ENCODE results near the gene RAB3C. TPM values are rescaled to one million over a fixed set of nuclear protein-coding genes. Genes with fewer than 3 reads are reported as not detected.

RAB3C gene
- total RNA-seq, 1 experiment from 2014 or later: not detected

DNA sequence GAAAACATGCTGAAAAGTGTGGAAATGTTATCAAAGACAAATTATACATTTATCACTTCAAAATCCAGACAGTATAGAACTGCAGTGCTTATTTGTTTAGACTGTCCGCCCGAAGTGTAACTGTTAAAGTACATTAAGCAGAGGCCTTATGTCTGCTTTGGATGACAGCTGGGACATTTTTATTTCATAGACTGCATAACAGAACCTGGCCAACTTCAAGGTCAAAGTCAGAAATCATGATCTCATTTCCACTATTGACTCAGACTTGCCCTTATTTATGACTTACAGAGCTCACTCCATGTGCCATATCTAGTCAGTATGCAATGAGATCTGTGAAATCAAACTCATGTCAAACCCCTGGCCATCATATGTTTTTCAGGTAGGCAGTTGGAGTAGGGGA lies 87.7 kb downstream of the RAB3C start:
- no peak for ATAC-seq
- in situ Hi-C loops (cut with HindIII; ENCODE audit: low pct_unique_long_range_greater_than_20kb, low sequenced_read_pairs): no loop called here
- CTCF ChIA-PET: no interaction called here
- no peaks in the 10 kb centered on the region for H3K36me3 ChIP-seq (ENCODE audit: control insufficient read depth, insufficient read depth, low read length)
- H3K4me3 ChIP-seq (ENCODE audit: low read depth in 2 of 2, low read length in 2 of 2): no peak overlapping the region
- H3K27ac ChIP-seq (ENCODE audit: low read length): no peak overlapping the region
- no peaks in the 10 kb centered on the region for H3K4me1 ChIP-seq (ENCODE audit: control insufficient read depth, insufficient read depth, low read length)
- no TSS peak for BruUV-seq (replicated peaks)
- no peaks in the 10 kb centered on the region for H3K9me3 ChIP-seq (ENCODE audit: control insufficient read depth, insufficient read depth, low read depth, low read length)
- TF ChIP-seq TCF7L2 (IDR thresholded peaks at IDR 0.05; ENCODE audit: low read depth, low read length) (no peak), SIN3A (IDR thresholded peaks at IDR 0.05; ENCODE audit: borderline replicate concordance, insufficient read depth, low read depth, low read length) (no peak), CTCF (IDR thresholded peaks at IDR 0.05) (no peak)
- TF ChIP-seq, protein P1, sequence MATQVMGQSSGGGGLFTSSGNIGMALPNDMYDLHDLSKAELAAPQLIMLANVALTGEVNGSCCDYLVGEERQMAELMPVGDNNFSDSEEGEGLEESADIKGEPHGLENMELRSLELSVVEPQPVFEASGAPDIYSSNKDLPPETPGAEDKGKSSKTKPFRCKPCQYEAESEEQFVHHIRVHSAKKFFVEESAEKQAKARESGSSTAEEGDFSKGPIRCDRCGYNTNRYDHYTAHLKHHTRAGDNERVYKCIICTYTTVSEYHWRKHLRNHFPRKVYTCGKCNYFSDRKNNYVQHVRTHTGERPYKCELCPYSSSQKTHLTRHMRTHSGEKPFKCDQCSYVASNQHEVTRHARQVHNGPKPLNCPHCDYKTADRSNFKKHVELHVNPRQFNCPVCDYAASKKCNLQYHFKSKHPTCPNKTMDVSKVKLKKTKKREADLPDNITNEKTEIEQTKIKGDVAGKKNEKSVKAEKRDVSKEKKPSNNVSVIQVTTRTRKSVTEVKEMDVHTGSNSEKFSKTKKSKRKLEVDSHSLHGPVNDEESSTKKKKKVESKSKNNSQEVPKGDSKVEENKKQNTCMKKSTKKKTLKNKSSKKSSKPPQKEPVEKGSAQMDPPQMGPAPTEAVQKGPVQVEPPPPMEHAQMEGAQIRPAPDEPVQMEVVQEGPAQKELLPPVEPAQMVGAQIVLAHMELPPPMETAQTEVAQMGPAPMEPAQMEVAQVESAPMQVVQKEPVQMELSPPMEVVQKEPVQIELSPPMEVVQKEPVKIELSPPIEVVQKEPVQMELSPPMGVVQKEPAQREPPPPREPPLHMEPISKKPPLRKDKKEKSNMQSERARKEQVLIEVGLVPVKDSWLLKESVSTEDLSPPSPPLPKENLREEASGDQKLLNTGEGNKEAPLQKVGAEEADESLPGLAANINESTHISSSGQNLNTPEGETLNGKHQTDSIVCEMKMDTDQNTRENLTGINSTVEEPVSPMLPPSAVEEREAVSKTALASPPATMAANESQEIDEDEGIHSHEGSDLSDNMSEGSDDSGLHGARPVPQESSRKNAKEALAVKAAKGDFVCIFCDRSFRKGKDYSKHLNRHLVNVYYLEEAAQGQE (IDR thresholded peaks at IDR 0.05; ENCODE audit: insufficient read depth in 1 of 2, low read depth in 2 of 2, low read length in 1 of 2): no peak
- POLR2A ChIA-PET: no interaction called here
- no peaks in the 10 kb centered on the region for H3K27me3 ChIP-seq (ENCODE audit: control insufficient read depth, insufficient read depth, low read length)
- intact Hi-C loops (cut with micrococcal nuclease; ENCODE audit: unreplicated experiment): no loop called here
- DNase-seq (ENCODE audit: low read depth, low spot score): no peak

DNA sequence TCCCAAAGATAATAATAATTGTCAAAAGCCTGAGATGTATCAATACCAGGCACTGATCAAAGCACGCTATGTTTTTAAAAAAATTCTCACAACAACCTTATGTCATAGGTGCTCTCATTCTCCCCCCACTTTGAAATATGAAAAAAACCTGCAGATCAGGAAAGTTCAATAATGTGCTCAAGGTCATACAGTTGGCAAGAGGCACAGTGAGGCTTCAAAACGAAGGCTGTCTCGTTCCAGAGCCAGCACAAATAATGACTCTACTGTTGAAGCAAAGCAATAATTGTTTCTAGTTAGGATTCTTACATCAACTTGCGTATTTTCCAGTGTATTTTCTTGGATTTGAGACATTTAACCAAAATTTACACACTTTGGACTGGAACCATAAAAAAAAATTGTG lies 88.3 kb downstream of the RAB3C start:
- ChIA-PET POLR2A (no interaction called here), CTCF (no interaction called here)
- BruUV-seq (replicated peaks): no TSS peak
- in situ Hi-C loops (cut with HindIII; ENCODE audit: low pct_unique_long_range_greater_than_20kb, low sequenced_read_pairs) (no loop called here), intact Hi-C loops (cut with micrococcal nuclease; ENCODE audit: unreplicated experiment) (no loop called here)
- no peak for DNase-seq (ENCODE audit: low read depth, low spot score)
- ATAC-seq: no peak
- Histone ChIP-seq H3K4me3 (ENCODE audit: low read depth in 2 of 2, low read length in 2 of 2) (no peak overlapping the region), H3K27me3 (ENCODE audit: control insufficient read depth, insufficient read depth, low read length) (no peaks in the 10 kb centered on the region), H3K4me1 (ENCODE audit: control insufficient read depth, insufficient read depth, low read length) (no peaks in the 10 kb centered on the region), H3K27ac (ENCODE audit: low read length) (no peak overlapping the region), H3K36me3 (ENCODE audit: control insufficient read depth, insufficient read depth, low read length) (no peaks in the 10 kb centered on the region), H3K9me3 (ENCODE audit: control insufficient read depth, insufficient read depth, low read depth, low read length) (no peaks in the 10 kb centered on the region)
- no peak for TF ChIP-seq TCF7L2 (IDR thresholded peaks at IDR 0.05; ENCODE audit: low read depth, low read length)
- TF ChIP-seq POLR2AphosphoS5 (IDR thresholded peaks at IDR 0.05; ENCODE audit: low read depth, low read length): no peak
- TF ChIP-seq SIN3A (IDR thresholded peaks at IDR 0.05; ENCODE audit: borderline replicate concordance, insufficient read depth, low read depth, low read length): no peak
- TF ChIP-seq, protein P1 (IDR thresholded peaks at IDR 0.05; ENCODE audit: insufficient read depth in 1 of 2, low read depth in 2 of 2, low read length in 1 of 2): no peak
- TF ChIP-seq CTCF (IDR thresholded peaks at IDR 0.05): no peak

Data from Panc1 (cell line).